Astrocyte (in vitro differentiated cells and primary cell): ENCODE data around the gene AFG1L. TPM values are rescaled to one million over a fixed set of nuclear protein-coding genes. Genes with fewer than 3 reads are reported as not detected.
A peak's percentile ranks its signal among the peaks of the same experiment; 100 is the strongest.

ENCODE experiments used
- DNase-seq: peaks from one replicate; pipeline ENCODE4 v3.0.0-alpha.2; 2010; ENCODE audit warnings: low read depth
- FAIRE-seq: peaks from 2 replicates; lab custom pipeline; 2011; peaks lifted over from hg19 to GRCh38; lab: Jason Lieb, UNC
- H2AFZ ChIP-seq: 2 replicates; pipeline ENCODE4 v1.6.0; 2012; ENCODE audit warnings: low read depth, low read length, inconsistent platforms
- H3K27ac ChIP-seq: 2 replicates; pipeline ENCODE4 v1.5.1; 2011; ENCODE audit warnings: low read depth, low read length, inconsistent platforms
- H3K27me3 ChIP-seq: 2 replicates; pipeline ENCODE4 v1.6.0; 2011; ENCODE audit warnings: low read length, inconsistent platforms; ENCODE audit not compliant: insufficient read depth
- H3K36me3 ChIP-seq: 2 replicates; pipeline ENCODE4 v1.5.1; 2011; ENCODE audit warnings: low read length, inconsistent platforms; ENCODE audit not compliant: insufficient read depth
- H3K4me1 ChIP-seq: 2 replicates; pipeline ENCODE4 v1.5.1; 2011; ENCODE audit warnings: low read length, inconsistent platforms; ENCODE audit not compliant: insufficient read depth
- H3K4me2 ChIP-seq: 2 replicates; pipeline ENCODE4 v1.6.0; 2012; ENCODE audit warnings: low read length, inconsistent platforms
- H3K4me3 ChIP-seq: 2 replicates; pipeline ENCODE4 v1.5.1; 2011; ENCODE audit warnings: low read depth, mild to moderate bottlenecking, low read length, inconsistent platforms; ENCODE audit not compliant: insufficient read depth
- H3K79me2 ChIP-seq: 2 replicates; pipeline ENCODE4 v1.6.0; 2012; ENCODE audit warnings: mild to moderate bottlenecking, low read length, inconsistent platforms; ENCODE audit not compliant: insufficient read depth
- H3K9ac ChIP-seq: 2 replicates; pipeline ENCODE4 v1.6.0; 2012; ENCODE audit warnings: mild to moderate bottlenecking, low read length, inconsistent platforms
- H3K9me3 ChIP-seq: 2 replicates; pipeline ENCODE4 v1.5.1; 2012; ENCODE audit warnings: low read depth, mild to moderate bottlenecking, low read length, inconsistent platforms; ENCODE audit not compliant: insufficient read depth
- H4K20me1 ChIP-seq: 2 replicates; pipeline ENCODE4 v1.6.0; 2012; ENCODE audit warnings: low read length, inconsistent platforms; ENCODE audit not compliant: insufficient read depth
- H3K27ac Mint-ChIP-seq: one replicate; pipeline ENCODE4 v1.8.0; 2021; ENCODE audit warnings: mild to moderate bottlenecking, mixed read lengths; ENCODE audit not compliant: unreplicated experiment
- H3K27me3 Mint-ChIP-seq: one replicate; pipeline ENCODE4 v1.8.0; 2021; ENCODE audit warnings: low read depth, mixed read lengths; ENCODE audit not compliant: unreplicated experiment
- H3K36me3 Mint-ChIP-seq: one replicate; pipeline ENCODE4 v1.8.0; 2021; ENCODE audit warnings: low read depth, mixed read lengths; ENCODE audit not compliant: unreplicated experiment
- H3K4me1 Mint-ChIP-seq: one replicate; pipeline ENCODE4 v1.8.0; 2021; ENCODE audit warnings: low read depth, mixed read lengths; ENCODE audit not compliant: unreplicated experiment
- H3K4me3 Mint-ChIP-seq: one replicate; pipeline ENCODE4 v1.8.0; 2021; ENCODE audit warnings: mild to moderate bottlenecking, moderate library complexity, mixed read lengths; ENCODE audit not compliant: unreplicated experiment
- H3K9me3 Mint-ChIP-seq: one replicate; pipeline ENCODE4 v1.8.0; 2021; ENCODE audit warnings: mild to moderate bottlenecking, mixed read lengths; ENCODE audit not compliant: unreplicated experiment
- CTCF ChIP-seq: IDR thresholded peaks from 2 replicates; pipeline ENCODE4 v1.5.1; 2011; ENCODE audit warnings: low read depth, mild to moderate bottlenecking, inconsistent platforms, low read length, moderate library complexity; ENCODE audit not compliant: insufficient read depth
- EZH2 ChIP-seq: IDR thresholded peaks from 2 replicates; pipeline ENCODE4 v1.6.1; 2012; ENCODE audit warnings: mild to moderate bottlenecking, low read length, inconsistent platforms; ENCODE audit not compliant: insufficient read depth
- total RNA-seq: library from RNA; stranded (reverse); gene quantifications from 2 replicates; pipeline ENCODE4 v1.2.1, GENCODE V29; 2021

AFG1L gene
- total RNA-seq, 1 donor from 2014 or later, result 7.9 TPM

DNA sequence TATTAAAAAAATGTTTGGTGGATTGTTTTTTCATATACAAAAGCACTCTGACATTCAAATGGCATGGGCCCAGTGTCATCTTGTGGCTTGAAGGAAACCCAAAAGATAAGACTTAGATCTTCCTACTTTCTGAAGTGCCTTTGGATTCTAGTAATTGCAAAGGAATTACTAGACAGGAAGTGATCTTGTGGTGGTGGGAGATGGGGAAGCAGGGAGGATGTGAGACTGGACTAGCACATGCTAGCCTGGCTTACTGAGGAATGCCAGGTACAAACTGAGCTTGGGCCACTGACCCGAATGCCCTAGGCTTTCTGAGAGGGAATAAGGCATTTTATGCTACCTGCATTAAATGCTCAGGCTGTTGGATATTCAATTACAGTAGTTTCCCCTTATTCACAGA, 59.0 kb downstream of the AFG1L start:
- Mint-ChIP-seq H3K27me3 (no peaks in the 10 kb centered on the region), H3K4me1 (peaks cover 4% of the 10 kb centered on the region), H3K27ac (peak overlapping the region; percentile 0), H3K9me3 (no peaks in the 10 kb centered on the region), H3K36me3 (peaks cover 2% of the 10 kb centered on the region), H3K4me3 (no peak overlapping the region)
- no peak overlapping the region for H2AFZ ChIP-seq
- no peak overlapping the region for H3K27ac ChIP-seq
- no peaks in the 10 kb centered on the region for H3K9me3 ChIP-seq
- no peaks in the 10 kb centered on the region for H3K27me3 ChIP-seq
- H3K79me2 ChIP-seq, result no peaks in the 10 kb centered on the region
- H3K4me3 ChIP-seq, result no peak overlapping the region
- H3K9ac ChIP-seq, result no peak overlapping the region
- H3K36me3 ChIP-seq, result no peaks in the 10 kb centered on the region
- FAIRE-seq (no peak), DNase-seq (peak; percentile 25)
- H3K4me2 ChIP-seq, result no peak overlapping the region
- H3K4me1 ChIP-seq, result peaks cover 4% of the 10 kb centered on the region
- no peaks in the 10 kb centered on the region for H4K20me1 ChIP-seq
- TF ChIP-seq EZH2 (no peak), CTCF (no peak)

DNA sequence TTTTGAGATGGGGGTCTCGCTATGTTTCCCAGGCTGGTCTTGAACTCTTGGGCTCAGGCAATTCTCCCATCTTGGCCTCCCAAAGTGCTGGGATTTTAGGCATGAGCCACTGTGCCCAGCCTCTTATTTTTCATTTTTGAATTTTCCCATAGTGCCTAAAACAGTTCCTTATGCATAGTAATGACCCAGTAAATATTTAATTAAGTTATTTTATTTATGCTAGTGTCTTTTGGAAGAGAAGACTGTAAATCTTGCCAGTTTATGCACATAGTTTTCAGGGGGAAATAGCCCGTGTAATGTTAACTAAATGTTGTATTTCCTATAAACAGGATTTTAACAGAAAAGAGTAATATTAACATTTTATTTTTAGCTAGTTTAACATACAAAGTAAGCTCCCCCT, 60.3 kb downstream of the AFG1L start:
- Histone ChIP-seq H4K20me1 (no peaks in the 10 kb centered on the region), H3K9me3 (no peaks in the 10 kb centered on the region), H3K4me2 (no peak overlapping the region), H3K79me2 (no peaks in the 10 kb centered on the region), H3K9ac (no peak overlapping the region), H3K36me3 (no peaks in the 10 kb centered on the region), H3K27ac (no peak overlapping the region), H3K4me1 (peaks cover 9% of the 10 kb centered on the region), H3K27me3 (no peaks in the 10 kb centered on the region), H3K4me3 (no peak overlapping the region), H2AFZ (no peak overlapping the region)
- Mint-ChIP-seq H3K27me3 (no peaks in the 10 kb centered on the region), H3K4me1 (peaks cover 9% of the 10 kb centered on the region), H3K9me3 (no peaks in the 10 kb centered on the region), H3K27ac (no peak overlapping the region), H3K36me3 (peaks cover 6% of the 10 kb centered on the region), H3K4me3 (no peak overlapping the region)
- no peak for FAIRE-seq
- TF ChIP-seq EZH2, result no peak
- no peak for TF ChIP-seq CTCF
- no peak for DNase-seq

GRCh38 chr6:108355890-108356289, 61.0 kb downstream of the AFG1L start:
- Histone ChIP-seq H3K27ac (no peak overlapping the region), H3K4me3 (no peak overlapping the region), H3K79me2 (no peaks in the 10 kb centered on the region), H3K9me3 (no peaks in the 10 kb centered on the region), H3K4me2 (no peak overlapping the region), H3K36me3 (no peaks in the 10 kb centered on the region), H3K9ac (no peak overlapping the region), H3K4me1 (peaks cover 13% of the 10 kb centered on the region), H3K27me3 (no peaks in the 10 kb centered on the region), H4K20me1 (no peaks in the 10 kb centered on the region), H2AFZ (no peak overlapping the region)
- no peak for FAIRE-seq
- H3K27me3 Mint-ChIP-seq, result no peaks in the 10 kb centered on the region
- TF ChIP-seq EZH2 (no peak), CTCF (no peak)
- H3K27ac Mint-ChIP-seq, result no peak overlapping the region
- H3K4me3 Mint-ChIP-seq, result no peak overlapping the region
- H3K4me1 Mint-ChIP-seq, result peaks cover 14% of the 10 kb centered on the region
- H3K36me3 Mint-ChIP-seq, result peaks cover 6% of the 10 kb centered on the region
- H3K9me3 Mint-ChIP-seq, result no peaks in the 10 kb centered on the region
- no peak for DNase-seq
